Fibroblast of lung (primary cell): Measurements from ENCODE around the gene F10.

Experiments
- CTCF ChIP-seq, 2 donors: IDR thresholded peaks in 1 of 2; conservative IDR thresholded peaks in 1 of 2; 1 replicate in 1 of 2; 2 replicates in 1 of 2; pipeline ENCODE4 v1.5.1; 2011 to 2012; ENCODE audit warnings: low read length in 2 of 2, control low read depth in 1 of 2, inconsistent platforms in 1 of 2, low read depth in 1 of 2, mild to moderate bottlenecking in 1 of 2
- EZH2 ChIP-seq: IDR thresholded peaks from 2 replicates; pipeline ENCODE4 v1.5.1; 2012; ENCODE audit warnings: low read length, control low read depth, mild to moderate bottlenecking; ENCODE audit errors: missing control alignments

GRCh38 chr13:113149711-113150549 lies 27.3 kb downstream of the F10 start:
- TF ChIP-seq CTCF (conservative IDR thresholded peaks at IDR 0.05 in 1 of 2, IDR thresholded peaks at IDR 0.05 in 1 of 2; ENCODE audit: low read depth in 1 of 2, low read length in 2 of 2) = no peak
- no peak for TF ChIP-seq EZH2
